ENCODE data around the gene CNGB1. TPM values are rescaled to one million over a fixed set of nuclear protein-coding genes. Genes with fewer than 3 reads are reported as not detected.
A peak's percentile ranks its signal among the peaks of the same experiment; 100 is the strongest.

Gene CNGB1
- total and polyA plus RNA-seq, 2 of the 13 experiments (the other 11 are each of a cell fraction or from before 2014, with no cell fraction given), result 0.02 to 0.15 TPM

DNA sequence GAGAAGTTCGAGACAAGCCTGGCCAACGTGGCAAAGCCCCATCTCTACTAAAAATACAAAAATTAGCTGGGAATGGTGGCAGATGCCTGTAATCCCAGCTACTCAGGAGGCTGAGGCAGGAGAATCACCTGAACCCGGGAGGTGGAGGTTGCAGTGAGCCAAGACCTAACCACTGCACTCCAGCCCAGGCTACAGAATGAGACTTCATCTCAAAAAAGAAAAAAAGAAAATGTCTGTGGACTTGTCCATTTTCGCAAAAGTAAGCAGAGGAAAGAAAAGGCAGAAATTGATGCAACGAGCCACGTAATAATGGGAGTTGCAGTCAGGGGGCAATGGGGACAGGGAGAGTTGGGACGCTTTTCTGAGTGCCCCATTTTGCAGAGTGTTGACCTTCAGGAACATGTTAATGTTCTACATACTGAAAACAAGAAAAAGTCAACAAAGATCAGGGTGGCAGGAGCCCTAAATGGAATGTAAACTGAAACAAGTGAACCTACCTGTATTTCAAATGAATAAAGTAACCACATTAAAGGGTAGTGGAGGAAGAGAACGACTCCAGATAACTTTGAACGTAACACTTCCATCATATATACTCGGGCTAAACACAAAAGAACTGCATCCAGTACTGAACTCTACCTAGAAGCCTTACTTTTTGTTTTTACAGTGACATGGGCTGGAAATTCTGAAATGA, 76.4 kb downstream of the CNGB1 start (continued):
- TF ChIP-seq, protein P1, sequence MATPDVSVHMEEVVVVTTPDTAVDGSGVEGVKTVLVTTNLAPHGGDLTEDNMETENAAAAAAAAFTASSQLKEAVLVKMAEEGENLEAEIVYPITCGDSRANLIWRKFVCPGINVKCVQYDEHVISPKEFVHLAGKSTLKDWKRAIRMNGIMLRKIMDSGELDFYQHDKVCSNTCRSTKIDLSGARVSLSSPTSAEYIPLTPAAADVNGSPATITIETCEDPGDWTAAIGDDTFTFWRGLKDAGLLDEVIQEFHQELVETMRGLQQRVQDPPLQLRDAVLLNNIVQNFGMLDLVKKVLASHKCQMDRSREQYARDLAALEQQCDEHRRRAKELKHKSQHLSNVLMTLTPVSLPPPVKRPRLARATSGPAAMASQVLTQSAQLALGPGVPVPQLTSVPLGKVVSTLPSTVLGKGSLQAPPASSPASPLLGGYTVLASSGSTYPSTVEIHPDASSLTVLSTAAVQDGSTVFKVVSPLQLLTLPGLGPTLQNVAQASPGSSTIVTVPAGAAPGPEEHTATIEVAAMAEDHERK (CRISPR knock-in tag; IDR thresholded peaks at IDR 0.05; ENCODE audit: low read depth), result no peak
- TF ChIP-seq TBL1XR1 (IDR thresholded peaks at IDR 0.05; ENCODE audit: borderline replicate concordance, low read length, partially characterized antibody) (peak; percentile 82), ZNF782 (CRISPR knock-in tag; IDR thresholded peaks at IDR 0.05; ENCODE audit: borderline replicate concordance) (peak; percentile 36; the same call in 1 of the 2 replicates), GATA4 (IDR thresholded peaks at IDR 0.05; ENCODE audit: borderline replicate concordance, low read depth) (peak; percentile 98), XBP1 (CRISPR knock-in tag; IDR thresholded peaks at IDR 0.05) (no peak), CEBPB (IDR thresholded peaks at IDR 0.05; ENCODE audit: borderline replicate concordance, low read depth, low read length) (peak; percentile 9; the same call in 1 of the 2 replicates), NKX3-1 (CRISPR knock-in tag; IDR thresholded peaks at IDR 0.05) (peak; percentile 80; the same call in 1 of the 2 replicates), NAIF1 (CRISPR knock-in tag; IDR thresholded peaks at IDR 0.05; ENCODE audit: borderline replicate concordance) (peak; percentile 49; the same call in 1 of the 2 replicates), SKI (IDR thresholded peaks at IDR 0.05; ENCODE audit: partially characterized antibody) (peak; percentile 62), SRSF9 (IDR thresholded peaks at IDR 0.05; ENCODE audit: borderline replicate concordance, insufficient read depth, low read depth, low read length, poor library complexity, severe bottlenecking) (no peak), FOSL1 (CRISPR knock-in tag; IDR thresholded peaks at IDR 0.05; ENCODE audit: borderline replicate concordance) (no peak), SOX6 (IDR thresholded peaks at IDR 0.05) (no peak), SOX6 (CRISPR knock-in tag; IDR thresholded peaks at IDR 0.05) (peak; percentile 95), JUND (CRISPR knock-in tag; IDR thresholded peaks at IDR 0.05) (0 out of 2 replicates have a peak, but pooled peaks have one; percentile 37)
- TF ChIP-seq, protein P2, sequence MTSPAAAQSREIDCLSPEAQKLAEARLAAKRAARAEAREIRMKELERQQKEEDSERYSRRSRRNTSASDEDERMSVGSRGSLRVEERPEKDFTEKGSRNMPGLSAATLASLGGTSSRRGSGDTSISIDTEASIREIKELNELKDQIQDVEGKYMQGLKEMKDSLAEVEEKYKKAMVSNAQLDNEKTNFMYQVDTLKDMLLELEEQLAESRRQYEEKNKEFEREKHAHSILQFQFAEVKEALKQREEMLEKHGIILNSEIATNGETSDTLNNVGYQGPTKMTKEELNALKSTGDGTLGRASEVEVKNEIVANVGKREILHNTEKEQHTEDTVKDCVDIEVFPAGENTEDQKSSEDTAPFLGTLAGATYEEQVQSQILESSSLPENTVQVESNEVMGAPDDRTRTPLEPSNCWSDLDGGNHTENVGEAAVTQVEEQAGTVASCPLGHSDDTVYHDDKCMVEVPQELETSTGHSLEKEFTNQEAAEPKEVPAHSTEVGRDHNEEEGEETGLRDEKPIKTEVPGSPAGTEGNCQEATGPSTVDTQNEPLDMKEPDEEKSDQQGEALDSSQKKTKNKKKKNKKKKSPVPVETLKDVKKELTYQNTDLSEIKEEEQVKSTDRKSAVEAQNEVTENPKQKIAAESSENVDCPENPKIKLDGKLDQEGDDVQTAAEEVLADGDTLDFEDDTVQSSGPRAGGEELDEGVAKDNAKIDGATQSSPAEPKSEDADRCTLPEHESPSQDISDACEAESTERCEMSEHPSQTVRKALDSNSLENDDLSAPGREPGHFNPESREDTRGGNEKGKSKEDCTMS (CRISPR knock-in tag; conservative IDR thresholded peaks at IDR 0.05), result 0 out of 2 replicates have a peak, but pooled peaks have one; percentile 54
- TF ChIP-seq, protein P3, sequence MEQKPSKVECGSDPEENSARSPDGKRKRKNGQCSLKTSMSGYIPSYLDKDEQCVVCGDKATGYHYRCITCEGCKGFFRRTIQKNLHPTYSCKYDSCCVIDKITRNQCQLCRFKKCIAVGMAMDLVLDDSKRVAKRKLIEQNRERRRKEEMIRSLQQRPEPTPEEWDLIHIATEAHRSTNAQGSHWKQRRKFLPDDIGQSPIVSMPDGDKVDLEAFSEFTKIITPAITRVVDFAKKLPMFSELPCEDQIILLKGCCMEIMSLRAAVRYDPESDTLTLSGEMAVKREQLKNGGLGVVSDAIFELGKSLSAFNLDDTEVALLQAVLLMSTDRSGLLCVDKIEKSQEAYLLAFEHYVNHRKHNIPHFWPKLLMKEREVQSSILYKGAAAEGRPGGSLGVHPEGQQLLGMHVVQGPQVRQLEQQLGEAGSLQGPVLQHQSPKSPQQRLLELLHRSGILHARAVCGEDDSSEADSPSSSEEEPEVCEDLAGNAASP (CRISPR knock-in tag; IDR thresholded peaks at IDR 0.05; ENCODE audit: borderline replicate concordance), result peak; percentile 92
- TF ChIP-seq, protein P4, sequence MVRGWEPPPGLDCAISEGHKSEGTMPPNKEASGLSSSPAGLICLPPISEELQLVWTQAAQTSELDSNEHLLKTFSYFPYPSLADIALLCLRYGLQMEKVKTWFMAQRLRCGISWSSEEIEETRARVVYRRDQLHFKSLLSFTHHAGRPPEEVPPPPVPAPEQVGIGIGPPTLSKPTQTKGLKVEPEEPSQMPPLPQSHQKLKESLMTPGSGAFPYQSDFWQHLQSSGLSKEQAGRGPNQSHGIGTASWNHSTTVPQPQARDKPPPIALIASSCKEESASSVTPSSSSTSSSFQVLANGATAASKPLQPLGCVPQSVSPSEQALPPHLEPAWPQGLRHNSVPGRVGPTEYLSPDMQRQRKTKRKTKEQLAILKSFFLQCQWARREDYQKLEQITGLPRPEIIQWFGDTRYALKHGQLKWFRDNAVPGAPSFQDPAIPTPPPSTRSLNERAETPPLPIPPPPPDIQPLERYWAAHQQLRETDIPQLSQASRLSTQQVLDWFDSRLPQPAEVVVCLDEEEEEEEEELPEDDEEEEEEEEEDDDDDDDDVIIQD (CRISPR knock-in tag; IDR thresholded peaks at IDR 0.05; ENCODE audit: low read depth), result peak; percentile 77
- TF ChIP-seq, protein P5, sequence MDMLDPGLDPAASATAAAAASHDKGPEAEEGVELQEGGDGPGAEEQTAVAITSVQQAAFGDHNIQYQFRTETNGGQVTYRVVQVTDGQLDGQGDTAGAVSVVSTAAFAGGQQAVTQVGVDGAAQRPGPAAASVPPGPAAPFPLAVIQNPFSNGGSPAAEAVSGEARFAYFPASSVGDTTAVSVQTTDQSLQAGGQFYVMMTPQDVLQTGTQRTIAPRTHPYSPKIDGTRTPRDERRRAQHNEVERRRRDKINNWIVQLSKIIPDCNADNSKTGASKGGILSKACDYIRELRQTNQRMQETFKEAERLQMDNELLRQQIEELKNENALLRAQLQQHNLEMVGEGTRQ (IDR thresholded peaks at IDR 0.05; ENCODE audit: low read depth, low read length), result no peak
- TF ChIP-seq, protein P5 (CRISPR knock-in tag; IDR thresholded peaks at IDR 0.05; ENCODE audit: borderline replicate concordance), result no peak

Measured in HepG2 (cell line).